ENCODE measurements around the gene ARPIN.

DNA sequence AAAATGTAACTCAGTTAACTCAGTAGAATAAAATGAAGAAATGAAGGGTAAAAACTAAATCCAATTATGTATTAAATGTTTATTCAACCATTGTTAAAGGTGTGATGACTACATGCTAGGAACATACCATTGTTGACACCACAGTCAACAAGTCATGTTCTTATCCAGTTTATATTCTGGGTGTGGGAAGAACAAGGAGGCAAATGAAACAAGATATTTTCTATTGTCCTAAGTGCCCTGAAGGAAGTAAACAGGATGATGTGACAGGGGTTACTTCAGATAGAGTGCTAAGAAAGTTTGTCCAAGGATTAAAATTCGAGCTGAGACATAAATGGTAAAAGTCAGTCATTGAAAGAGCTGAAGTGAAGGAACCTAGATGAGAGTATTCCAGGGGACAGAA, 32.0 kb downstream of the ARPIN start:
- TF ChIP-seq, protein P1, sequence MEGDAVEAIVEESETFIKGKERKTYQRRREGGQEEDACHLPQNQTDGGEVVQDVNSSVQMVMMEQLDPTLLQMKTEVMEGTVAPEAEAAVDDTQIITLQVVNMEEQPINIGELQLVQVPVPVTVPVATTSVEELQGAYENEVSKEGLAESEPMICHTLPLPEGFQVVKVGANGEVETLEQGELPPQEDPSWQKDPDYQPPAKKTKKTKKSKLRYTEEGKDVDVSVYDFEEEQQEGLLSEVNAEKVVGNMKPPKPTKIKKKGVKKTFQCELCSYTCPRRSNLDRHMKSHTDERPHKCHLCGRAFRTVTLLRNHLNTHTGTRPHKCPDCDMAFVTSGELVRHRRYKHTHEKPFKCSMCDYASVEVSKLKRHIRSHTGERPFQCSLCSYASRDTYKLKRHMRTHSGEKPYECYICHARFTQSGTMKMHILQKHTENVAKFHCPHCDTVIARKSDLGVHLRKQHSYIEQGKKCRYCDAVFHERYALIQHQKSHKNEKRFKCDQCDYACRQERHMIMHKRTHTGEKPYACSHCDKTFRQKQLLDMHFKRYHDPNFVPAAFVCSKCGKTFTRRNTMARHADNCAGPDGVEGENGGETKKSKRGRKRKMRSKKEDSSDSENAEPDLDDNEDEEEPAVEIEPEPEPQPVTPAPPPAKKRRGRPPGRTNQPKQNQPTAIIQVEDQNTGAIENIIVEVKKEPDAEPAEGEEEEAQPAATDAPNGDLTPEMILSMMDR (IDR thresholded peaks at IDR 0.05; ENCODE audit: low read depth, low read length), result no peak
- no peak for TF ChIP-seq POLR2A (IDR thresholded peaks at IDR 0.05; ENCODE audit: extremely low read depth, insufficient read length)
- TF ChIP-seq MYC (IDR thresholded peaks at IDR 0.05; ENCODE audit: low read depth, low read length), result no peak
- TF ChIP-seq, protein P2, sequence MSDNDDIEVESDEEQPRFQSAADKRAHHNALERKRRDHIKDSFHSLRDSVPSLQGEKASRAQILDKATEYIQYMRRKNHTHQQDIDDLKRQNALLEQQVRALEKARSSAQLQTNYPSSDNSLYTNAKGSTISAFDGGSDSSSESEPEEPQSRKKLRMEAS (IDR thresholded peaks at IDR 0.05; ENCODE audit: low read depth, low read length), result no peak

Measured in NB4 (cell line).